Common myeloid progenitor, CD34-positive (primary cell): ENCODE results near the gene RAP1GAP2.

Experiments
- CTCF ChIA-PET: fragments of 350-600 bp; sonication (Branson Sonifier 250); formaldehyde crosslinking; loops from one replicate; lab custom pipeline; 2021; ENCODE audit warnings: antibody characterized with exemption; lab: Charles Lee
- POLR2A ChIA-PET: fragments of 350-600 bp; sonication (Branson Sonifier 250); formaldehyde crosslinking; loops from one replicate; lab custom pipeline; 2021; ENCODE audit warnings: antibody characterized with exemption; lab: Charles Lee
- DNase-seq, 3 donors: peaks; one replicate each; pipeline versions ENCODE4 v3.0.0 to v3.0.0-alpha.2; 2013
- H3K27ac ChIP-seq, 2 experiments: 1 replicate in 1 of 2; 2 replicates in 1 of 2; pipeline ENCODE4 v1.7.0; 2013; ENCODE audit warnings: inconsistent platforms in 2 of 2, low read length in 2 of 2, mild to moderate bottlenecking in 2 of 2, low read depth in 1 of 2, moderate library complexity in 1 of 2; ENCODE audit not compliant: severe bottlenecking in 2 of 2, insufficient read depth in 1 of 2, poor library complexity in 1 of 2
- H3K27me3 ChIP-seq, 5 experiments: replicated peaks in 2 of 5; 1 replicate in 3 of 5; 2 replicates in 2 of 5; pipeline versions ENCODE4 v1.6.1 to v1.7.0; 2013; ENCODE audit warnings: low read length in 4 of 5, mild to moderate bottlenecking in 2 of 5, moderate library complexity in 2 of 5, inconsistent platforms in 1 of 5; ENCODE audit not compliant: insufficient read depth in 5 of 5, control insufficient read depth in 4 of 5
- H3K36me3 ChIP-seq, 4 experiments: 1 replicate in 2 of 4; 2 replicates in 2 of 4; pipeline versions ENCODE4 v1.6.1 to v1.7.0; 2013; ENCODE audit warnings: low read length in 3 of 4, control low read depth in 1 of 4, mild to moderate bottlenecking in 1 of 4; ENCODE audit not compliant: control insufficient read depth in 4 of 4, insufficient read depth in 4 of 4
- H3K4me1 ChIP-seq, 4 experiments: 1 replicate in 3 of 4; 2 replicates in 1 of 4; pipeline versions ENCODE4 v1.6.1 to v1.7.1; 2013; ENCODE audit warnings: low read length in 3 of 4, mild to moderate bottlenecking in 3 of 4, control low read depth in 1 of 4, inconsistent platforms in 1 of 4, moderate library complexity in 1 of 4; ENCODE audit not compliant: control insufficient read depth in 4 of 4, insufficient read depth in 4 of 4; ENCODE audit errors: control extremely low read depth in 1 of 4
- H3K4me3 ChIP-seq, 7 experiments: 1 replicate in 4 of 7; 2 replicates in 3 of 7; pipeline versions ENCODE4 v1.5.1 to v1.7.0; 2013; ENCODE audit warnings: mild to moderate bottlenecking in 7 of 7, low read length in 6 of 7, moderate library complexity in 6 of 7, inconsistent platforms in 2 of 7, low read depth in 2 of 7, control low read depth in 1 of 7; ENCODE audit not compliant: insufficient read depth in 4 of 7, control insufficient read depth in 1 of 7; ENCODE audit errors: extremely low read depth in 1 of 7
- H3K9me3 ChIP-seq, 5 experiments: 1 replicate in 4 of 5; 2 replicates in 1 of 5; pipeline versions ENCODE4 v1.6.1 to v1.7.1; 2013; ENCODE audit warnings: low read length in 4 of 5, mild to moderate bottlenecking in 2 of 5, inconsistent platforms in 1 of 5, low read depth in 1 of 5, moderate library complexity in 1 of 5; ENCODE audit not compliant: control insufficient read depth in 4 of 5, insufficient read depth in 2 of 5; ENCODE audit errors: control extremely low read depth in 1 of 5
- WGBS: methylation state at CpG from one replicate; pipeline ENCODE4 v1.1.5; 2013; ENCODE audit not compliant: insufficient coverage; 5-methylcytosine and 5-hydroxymethylcytosine counted together

The RAP1GAP2 gene

DNA sequence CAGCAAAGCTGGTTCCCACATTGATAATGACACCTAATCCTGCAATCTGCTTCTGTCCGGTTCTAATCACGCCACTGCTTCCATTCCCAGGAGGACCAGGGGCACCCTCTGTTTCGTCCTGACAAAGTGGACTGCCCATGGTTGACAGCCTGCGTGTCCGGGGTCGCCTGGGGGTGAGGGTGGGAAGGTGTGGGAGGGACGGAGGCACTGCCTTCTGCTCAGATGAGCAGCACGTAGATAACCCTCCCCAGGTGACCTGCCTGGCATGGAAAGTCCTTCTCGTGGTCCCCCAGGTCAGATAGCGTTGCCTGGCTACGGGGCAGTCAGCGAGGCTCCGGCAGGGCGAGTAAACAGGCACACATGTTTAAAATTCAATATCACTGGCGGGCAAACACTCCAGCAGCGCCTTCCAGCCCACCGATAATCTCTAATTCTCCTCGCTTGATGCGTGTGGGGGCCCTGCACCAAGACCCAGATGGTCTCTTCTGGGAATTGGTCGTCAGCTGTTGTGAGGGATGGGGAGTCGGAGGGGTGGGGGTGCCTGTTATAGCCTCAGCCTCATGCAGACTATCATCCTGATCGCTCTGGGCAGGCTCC lies 132.2 kb downstream of the RAP1GAP2 start:
- Histone ChIP-seq H3K27me3 (no peaks in the 10 kb centered on the region), H3K4me1 (peaks cover 0 to 27% (median 15%) of the 10 kb centered on the region in 4 experiments), H3K9me3 (no peaks in the 10 kb centered on the region), H3K27ac (no peak overlapping the region), H3K36me3 (peaks cover 0 to 3% (median 0%) of the 10 kb centered on the region in 4 experiments), H3K4me3 (no peak overlapping the region)
- ChIA-PET CTCF (interaction anchor here (2.6 to 5.3 kb wide), 2 partner anchors 80 to 102 kb away, joined by 9 to 23 read pairs; no protein-coding TSS in a partner anchor), POLR2A (no interaction called here)
- 97% methylated on average over 16 of the region's 22 CpGs for WGBS
- no peak for DNase-seq

DNA sequence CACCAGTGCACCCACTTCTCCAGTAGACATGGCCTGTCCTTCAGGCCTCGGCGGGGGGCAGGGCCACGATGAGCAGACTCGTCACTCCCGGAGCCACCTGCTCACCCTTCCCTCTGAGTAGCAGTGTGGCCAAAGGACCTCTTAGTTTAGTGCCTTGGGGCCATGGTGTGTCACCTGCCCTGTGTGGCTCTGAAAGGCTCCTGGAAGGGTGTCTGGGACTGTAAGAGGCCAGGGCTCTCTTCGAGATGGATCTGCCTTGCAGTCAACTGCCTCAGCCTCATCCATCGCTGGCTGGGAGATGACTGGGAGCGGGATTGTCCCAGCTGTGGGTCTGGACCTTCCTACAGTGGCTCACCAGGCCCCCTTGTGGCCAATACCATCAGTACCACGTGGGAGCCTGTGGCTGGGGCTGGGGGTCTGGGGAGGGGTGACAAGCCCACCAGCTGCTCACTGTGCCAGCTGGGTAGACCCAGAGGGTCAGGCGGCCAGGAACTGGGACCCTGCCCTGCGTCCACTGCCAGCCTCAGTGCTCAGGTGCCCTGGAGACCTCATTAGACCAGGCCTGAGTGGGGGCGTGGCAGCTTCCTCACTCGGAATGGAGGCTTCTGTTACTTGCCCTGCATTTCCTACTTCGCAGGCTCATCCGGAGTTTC lies 133.8 kb downstream of the RAP1GAP2 start:
- Histone ChIP-seq H3K36me3 (peaks cover 0 to 7% (median 4%) of the 10 kb centered on the region in 4 experiments), H3K27ac (no peak overlapping the region), H3K4me3 (no peak overlapping the region), H3K4me1 (peaks cover 0 to 27% (median 15%) of the 10 kb centered on the region in 4 experiments), H3K27me3 (no peaks in the 10 kb centered on the region), H3K9me3 (no peaks in the 10 kb centered on the region)
- DNase-seq = peak; percentile 21 to 35 (median 21)
- ChIA-PET CTCF (interaction anchor here (0.8 to 5.3 kb wide), 15 partner anchors 8 to 144 kb away, joined by 3 to 23 read pairs (median 5); no protein-coding TSS in a partner anchor), POLR2A (no interaction called here)
- WGBS = 77% methylated on average over 13 of the region's 15 CpGs

DNA sequence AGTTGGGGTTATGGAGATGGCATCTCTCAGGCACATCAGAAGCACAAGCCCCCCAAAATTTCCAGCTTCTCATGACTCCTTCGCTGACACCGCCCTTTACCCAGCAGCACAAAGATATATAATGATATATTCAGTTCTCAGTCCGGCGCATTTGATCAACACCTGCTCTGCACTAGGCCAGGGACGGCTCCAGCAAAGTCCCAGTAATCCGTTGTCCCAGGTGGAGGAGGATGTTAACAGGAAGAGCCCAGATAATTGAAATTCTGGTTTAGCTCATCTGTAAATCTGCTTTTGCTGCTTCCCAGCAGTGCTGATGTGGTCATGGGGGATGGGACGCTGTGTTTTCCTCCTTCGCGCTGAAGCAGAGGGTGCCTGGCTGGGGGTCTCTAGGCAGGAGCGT lies 135.6 kb downstream of the RAP1GAP2 start:
- Histone ChIP-seq H3K27me3 (no peaks in the 10 kb centered on the region), H3K27ac (no peak overlapping the region), H3K9me3 (no peaks in the 10 kb centered on the region), H3K36me3 (peaks cover 0 to 7% (median 4%) of the 10 kb centered on the region in 4 experiments), H3K4me3 (no peak overlapping the region), H3K4me1 (peaks cover 0 to 28% (median 19%) of the 10 kb centered on the region in 4 experiments)
- no peak for DNase-seq
- 100% methylated on average over 6 of the region's 10 CpGs for WGBS
- ChIA-PET POLR2A (interaction anchor here (0.5 kb wide), 1 partner anchor 34 kb away, joined by 3 read pairs; no protein-coding TSS in a partner anchor), CTCF (interaction anchor here (0.7 to 5.3 kb wide), 3 partner anchors 12 to 83 kb away, joined by 3 to 23 read pairs (median 4); no protein-coding TSS in a partner anchor)

DNA sequence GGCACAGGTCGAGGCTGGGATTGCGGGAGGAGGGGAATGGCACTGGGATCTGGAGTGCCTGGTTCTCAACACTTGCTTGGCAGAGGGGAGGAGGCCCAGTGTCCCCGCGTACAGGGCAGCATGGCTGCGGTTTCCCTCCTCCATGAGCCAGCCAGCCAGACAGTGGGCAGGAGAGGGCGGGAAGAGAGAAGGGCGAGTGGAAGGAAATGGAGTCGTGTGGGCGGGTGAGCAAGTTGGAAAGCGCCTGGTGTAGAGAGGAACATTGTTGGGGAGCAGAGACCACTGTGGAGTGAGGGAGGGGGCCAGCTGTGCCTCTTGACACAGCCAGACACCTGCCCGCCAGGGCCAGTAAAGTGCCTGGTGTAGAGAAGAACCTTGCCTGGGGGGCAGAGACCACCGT lies 136.7 kb downstream of the RAP1GAP2 start:
- Histone ChIP-seq H3K36me3 (peaks cover 0 to 7% (median 4%) of the 10 kb centered on the region in 4 experiments), H3K27ac (no peak overlapping the region), H3K4me1 (peaks cover 0 to 28% (median 19%) of the 10 kb centered on the region in 4 experiments), H3K9me3 (no peaks in the 10 kb centered on the region), H3K27me3 (no peaks in the 10 kb centered on the region), H3K4me3 (no peak overlapping the region)
- DNase-seq = no peak
- 60% methylated on average over 6 of the region's 12 CpGs for WGBS
- ChIA-PET CTCF (interaction anchor here (1.1 to 5.3 kb wide), 4 partner anchors 35 to 84 kb away, joined by 3 to 23 read pairs (median 4); no protein-coding TSS in a partner anchor), POLR2A (no interaction called here)

DNA sequence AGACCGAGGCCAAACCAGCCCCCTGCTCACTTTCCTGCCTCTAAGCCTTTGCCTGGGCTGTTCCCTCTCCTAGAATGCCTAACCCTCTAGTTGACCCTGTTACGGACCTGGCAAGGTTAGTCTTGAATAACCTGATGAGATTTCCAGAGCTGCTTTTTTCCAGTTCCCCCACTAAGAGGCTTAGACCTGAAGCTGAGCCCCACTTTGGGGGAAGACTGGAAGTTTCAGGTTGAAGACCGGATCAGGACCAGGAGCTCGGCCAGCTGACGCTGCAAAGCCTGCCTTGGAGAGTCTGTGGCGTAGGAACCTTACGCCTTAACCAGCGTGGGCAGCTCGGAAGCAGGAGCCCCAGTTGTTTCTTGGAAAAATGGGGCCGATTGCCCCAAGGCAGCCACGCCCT lies 137.4 kb downstream of the RAP1GAP2 start:
- Histone ChIP-seq H3K4me1 (peaks cover 0 to 28% (median 19%) of the 10 kb centered on the region in 4 experiments), H3K27ac (no peak overlapping the region), H3K36me3 (peaks cover 0 to 6% (median 4%) of the 10 kb centered on the region in 4 experiments), H3K27me3 (no peaks in the 10 kb centered on the region), H3K4me3 (no peak overlapping the region), H3K9me3 (no peaks in the 10 kb centered on the region)
- DNase-seq = no peak
- ChIA-PET CTCF (interaction anchor here (0.7 to 1.5 kb wide), 3 partner anchors 11 to 83 kb away, joined by 3 to 4 read pairs (median 3); no protein-coding TSS in a partner anchor), POLR2A (no interaction called here)
- 98% methylated on average over 11 of the region's 11 CpGs for WGBS

DNA sequence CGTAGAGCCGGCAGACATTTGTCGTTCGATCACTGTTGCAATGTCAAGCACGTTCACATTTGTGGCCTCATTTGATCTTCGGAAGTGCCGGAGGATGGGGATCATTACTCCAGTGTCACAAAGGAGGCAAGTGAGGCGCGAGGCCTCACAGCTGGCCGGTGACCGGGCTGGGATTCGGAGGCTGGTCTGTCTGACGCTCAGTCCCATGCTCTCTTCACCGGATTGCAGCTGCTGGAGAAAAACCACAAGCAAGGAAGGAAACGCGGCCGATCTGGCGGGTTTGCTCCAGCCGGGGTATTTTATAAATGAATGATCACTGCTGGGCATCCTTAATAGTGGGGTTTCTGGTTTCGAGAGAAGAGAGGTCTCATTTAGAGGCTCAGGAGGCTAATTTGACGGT lies 139.4 kb downstream of the RAP1GAP2 start:
- ChIA-PET POLR2A (no interaction called here), CTCF (interaction anchor here (1.0 to 2.3 kb wide), 7 partner anchors 10 to 109 kb away, joined by 3 to 8 read pairs (median 3); no protein-coding TSS in a partner anchor)
- Histone ChIP-seq H3K27me3 (no peaks in the 10 kb centered on the region), H3K4me3 (peak overlapping the region in 1 of 7 experiments; percentile 45), H3K36me3 (peaks cover 0 to 6% (median 4%) of the 10 kb centered on the region in 4 experiments), H3K4me1 (peaks cover 0 to 24% (median 14%) of the 10 kb centered on the region in 4 experiments), H3K27ac (no peak overlapping the region), H3K9me3 (no peaks in the 10 kb centered on the region)
- WGBS = 10% methylated on average over 18 of the region's 21 CpGs
- peak; percentile 46 to 88 (median 85) for DNase-seq
